Measurements from ENCODE around the gene NGDN.

NGDN gene

DNA sequence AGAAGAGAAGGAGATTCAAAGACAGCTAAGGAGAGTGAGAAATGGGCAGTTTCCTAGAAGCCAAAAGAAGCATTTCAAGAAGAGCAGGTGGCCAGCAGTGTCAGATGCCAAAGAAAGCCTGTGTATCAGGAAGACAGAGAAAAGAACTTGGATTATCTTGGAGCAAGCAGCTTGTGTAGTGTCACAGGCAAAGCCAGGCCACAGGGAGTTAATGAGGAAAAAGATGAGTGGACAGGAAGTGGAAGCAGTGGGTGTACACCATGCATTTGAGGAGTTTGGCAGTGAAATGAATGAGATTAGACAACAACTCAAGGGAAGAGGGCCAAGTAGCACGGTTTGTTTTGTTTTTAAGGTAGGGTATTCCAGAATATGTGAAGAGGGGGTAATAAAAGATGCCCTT, 28.4 kb upstream of the NGDN start:
- Histone ChIP-seq H3K4me1 (ENCODE audit: control insufficient read depth, insufficient read depth, low read length) (no peaks in the 10 kb centered on the region), H3K36me3 (ENCODE audit: control insufficient read depth in 2 of 2, insufficient read depth in 1 of 2, low read length in 2 of 2) (no peaks in the 10 kb centered on the region), H3K27ac (ENCODE audit: extremely low read depth, low read depth, low read length) (no peak overlapping the region), H3K9me3 (ENCODE audit: control insufficient read depth, insufficient read depth, low read depth, low read length) (no peaks in the 10 kb centered on the region), H3K4me3 (ENCODE audit: low read depth, low read length) (no peak overlapping the region)
- TF ChIP-seq ZBTB48 (tag by site-specific recombination; IDR thresholded peaks at IDR 0.05) (no peak), ZBTB8A (tag by site-specific recombination; IDR thresholded peaks at IDR 0.05) (no peak), ZNF302 (tag by site-specific recombination; IDR thresholded peaks at IDR 0.05; ENCODE audit: low read depth) (no peak), TSHZ1 (tag by site-specific recombination; IDR thresholded peaks at IDR 0.05; ENCODE audit: borderline replicate concordance) (no peak), BCL6B (tag by site-specific recombination; IDR thresholded peaks at IDR 0.05) (no peak), ZNF76 (tag by site-specific recombination; IDR thresholded peaks at IDR 0.05; ENCODE audit: borderline replicate concordance, low read depth) (no peak), ZNF626 (tag by site-specific recombination; IDR thresholded peaks at IDR 0.05) (no peak), ZNF645 (tag by site-specific recombination; IDR thresholded peaks at IDR 0.05) (no peak)
- TF ChIP-seq, protein P1, sequence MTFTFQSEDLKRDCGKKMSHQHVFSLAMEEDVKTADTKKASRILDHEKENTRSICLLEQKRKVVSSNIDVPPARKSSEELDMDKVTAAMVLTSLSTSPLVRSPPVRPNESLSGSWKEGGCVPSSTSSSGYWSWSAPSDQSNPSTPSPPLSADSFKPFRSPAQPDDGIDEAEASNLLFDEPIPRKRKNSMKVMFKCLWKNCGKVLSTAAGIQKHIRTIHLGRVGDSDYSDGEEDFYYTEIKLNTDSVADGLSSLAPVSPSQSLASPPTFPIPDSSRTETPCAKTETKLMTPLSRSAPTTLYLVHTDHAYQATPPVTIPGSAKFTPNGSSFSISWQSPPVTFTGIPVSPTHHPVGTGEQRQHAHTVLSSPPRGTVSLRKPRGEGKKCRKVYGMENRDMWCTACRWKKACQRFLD (tag by site-specific recombination; IDR thresholded peaks at IDR 0.05) = no peak
- CTCF ChIA-PET = no interaction called here
- POLR2A ChIA-PET = no interaction called here

DNA sequence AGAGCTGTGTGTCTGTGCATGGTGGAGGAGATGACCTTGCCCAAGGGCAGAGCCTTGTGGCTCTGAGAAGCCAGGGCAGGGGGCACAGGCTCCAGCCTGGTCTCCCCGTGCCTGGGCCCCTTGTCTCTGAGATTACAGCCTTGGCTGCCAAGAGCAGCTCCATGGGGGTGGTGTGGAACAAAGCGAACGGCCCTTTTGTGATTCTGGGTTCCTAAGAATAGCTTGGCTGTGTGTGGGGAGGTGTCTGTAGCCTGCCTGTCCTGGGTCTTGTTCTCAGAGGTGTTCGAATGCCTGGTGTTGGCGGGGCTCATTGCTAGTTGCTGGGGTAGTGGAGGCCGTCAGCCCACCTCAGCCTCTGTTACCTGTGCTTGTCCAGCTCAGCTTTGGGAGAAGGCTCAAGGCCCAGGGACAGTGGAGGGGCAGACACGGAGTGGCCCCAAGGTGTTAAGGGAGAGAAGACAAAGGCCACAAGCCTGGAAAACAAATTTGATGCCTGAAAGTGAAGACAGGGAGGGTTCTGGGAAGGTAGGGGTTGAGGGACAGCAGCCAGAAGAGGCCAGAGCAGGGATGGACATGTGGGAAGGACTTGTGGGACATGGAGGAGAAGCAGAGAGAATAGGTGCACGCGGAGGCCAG, 26.7 kb upstream of the NGDN start:
- H3K36me3 ChIP-seq (ENCODE audit: control insufficient read depth in 2 of 2, insufficient read depth in 1 of 2, low read length in 2 of 2) = no peaks in the 10 kb centered on the region
- ChIA-PET CTCF (interaction anchor here (0.9 kb wide), 1 partner anchor 116 kb away, joined by 3 read pairs; no protein-coding TSS in a partner anchor), POLR2A (interaction anchor here (1.1 kb wide), 1 partner anchor 29 kb away, joined by 5 read pairs; no protein-coding TSS in a partner anchor)
- TF ChIP-seq ZNF169 (tag by site-specific recombination; IDR thresholded peaks at IDR 0.05) = no peak
- TF ChIP-seq KLF9 (tag by site-specific recombination; IDR thresholded peaks at IDR 0.05; ENCODE audit: low read depth) = no peak
- no peak for TF ChIP-seq ZNF146 (tag by site-specific recombination; IDR thresholded peaks at IDR 0.05)
- no peak for TF ChIP-seq MEIS1 (CRISPR knock-in tag; IDR thresholded peaks at IDR 0.05; ENCODE audit: borderline replicate concordance)
- TF ChIP-seq, protein P2, sequence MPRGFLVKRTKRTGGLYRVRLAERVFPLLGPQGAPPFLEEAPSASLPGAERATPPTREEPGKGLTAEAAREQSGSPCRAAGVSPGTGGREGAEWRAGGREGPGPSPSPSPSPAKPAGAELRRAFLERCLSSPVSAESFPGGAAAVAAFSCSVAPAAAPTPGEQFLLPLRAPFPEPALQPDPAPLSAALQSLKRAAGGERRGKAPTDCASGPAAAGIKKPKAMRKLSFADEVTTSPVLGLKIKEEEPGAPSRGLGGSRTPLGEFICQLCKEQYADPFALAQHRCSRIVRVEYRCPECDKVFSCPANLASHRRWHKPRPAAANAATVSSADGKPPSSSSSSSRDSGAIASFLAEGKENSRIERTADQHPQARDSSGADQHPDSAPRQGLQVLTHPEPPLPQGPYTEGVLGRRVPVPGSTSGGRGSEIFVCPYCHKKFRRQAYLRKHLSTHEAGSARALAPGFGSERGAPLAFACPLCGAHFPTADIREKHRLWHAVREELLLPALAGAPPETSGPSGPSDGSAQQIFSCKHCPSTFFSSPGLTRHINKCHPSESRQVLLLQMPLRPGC (tag by site-specific recombination; IDR thresholded peaks at IDR 0.05) = no peak
- TF ChIP-seq ZNF76 (tag by site-specific recombination; IDR thresholded peaks at IDR 0.05; ENCODE audit: borderline replicate concordance, low read depth) = no peak
- TF ChIP-seq BCL11B (tag by site-specific recombination; IDR thresholded peaks at IDR 0.05; ENCODE audit: low read depth) = no peak
- H3K9me3 ChIP-seq (ENCODE audit: control insufficient read depth, insufficient read depth, low read depth, low read length) = no peaks in the 10 kb centered on the region
- no peaks in the 10 kb centered on the region for H3K4me1 ChIP-seq (ENCODE audit: control insufficient read depth, insufficient read depth, low read length)
- no peak overlapping the region for H3K4me3 ChIP-seq (ENCODE audit: low read depth, low read length)
- no peak overlapping the region for H3K27ac ChIP-seq (ENCODE audit: extremely low read depth, low read depth, low read length)
